Germinal center (tissue), 1 donor: ENCODE results near the gene ALKBH7.
A peak's percentile ranks its signal among the peaks of the same experiment; 100 is the strongest.
"Not testable (repeated sequence)": the region's sequence is repeated elsewhere in the genome, so short reads cannot be mapped to it uniquely, and the experiment has no call there.

Experiments
- DNase-seq: peaks from one replicate; pipeline ENCODE4 v3.0.0; 2012; ENCODE audit warnings: mixed read lengths, low spot score

ALKBH7 gene

DNA sequence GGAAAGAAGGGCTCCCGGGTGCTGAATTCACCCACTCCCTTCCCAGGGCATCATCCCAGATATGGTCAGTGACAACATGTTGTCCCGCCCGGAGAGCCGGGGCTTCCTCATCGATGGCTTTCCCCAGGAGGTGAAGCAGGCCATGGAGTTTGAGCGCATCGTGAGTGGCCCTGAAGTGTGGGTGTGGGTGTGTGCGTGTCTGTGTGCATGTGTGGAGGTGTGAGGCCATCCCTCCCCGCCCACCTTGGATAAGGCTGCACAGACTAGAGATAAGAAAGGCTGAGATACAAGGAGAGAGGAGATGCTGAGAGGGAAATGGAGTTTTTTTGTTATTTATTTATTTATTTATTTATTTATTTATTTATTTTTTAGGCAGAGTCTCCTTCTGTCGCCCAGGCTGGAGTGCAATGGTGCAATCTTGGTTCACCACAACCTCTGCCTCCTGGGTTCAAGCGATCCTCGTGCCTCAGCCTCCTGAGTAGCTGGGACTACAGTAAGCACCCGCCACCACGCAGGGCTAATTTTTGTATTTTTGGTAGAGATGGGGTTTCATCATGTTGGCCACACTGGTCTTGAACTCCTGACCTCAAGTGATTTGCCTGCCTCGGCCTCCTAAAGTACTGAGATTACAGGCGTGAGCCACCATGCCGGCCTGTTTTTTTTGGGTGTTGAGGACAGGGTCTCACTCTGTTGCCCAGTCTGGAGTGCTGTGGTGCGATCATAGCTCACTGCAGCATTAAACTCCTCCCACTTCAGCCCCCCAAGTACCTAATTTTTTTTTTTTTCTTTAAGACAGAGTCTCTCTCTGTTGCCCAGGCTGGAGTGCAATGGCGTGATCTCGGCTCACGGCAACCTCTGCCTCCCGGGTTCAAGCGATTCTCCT is 27.7 kb downstream of the ALKBH7 start:
- not testable (repeated sequence) for DNase-seq

DNA sequence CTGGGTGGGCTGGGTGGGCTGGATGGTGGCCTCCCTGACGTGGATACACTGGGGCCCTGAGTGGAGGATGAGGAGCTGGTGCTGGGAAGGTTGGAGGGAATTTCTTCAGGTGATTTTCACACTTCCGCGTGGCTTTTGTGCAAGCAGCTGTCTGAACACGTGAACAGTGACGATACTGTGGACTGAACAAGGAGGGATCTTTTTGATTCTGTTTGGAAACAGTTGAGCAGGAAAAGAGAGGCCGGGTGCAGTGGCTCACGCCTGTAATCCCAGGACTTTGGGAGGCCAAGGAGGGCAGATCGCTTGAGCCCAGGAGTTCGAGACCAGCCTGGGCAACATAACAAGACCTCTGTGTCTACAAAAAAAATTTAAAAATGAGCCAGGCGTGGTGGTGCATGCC is 29.5 kb downstream of the ALKBH7 start:
- no peak for DNase-seq

DNA sequence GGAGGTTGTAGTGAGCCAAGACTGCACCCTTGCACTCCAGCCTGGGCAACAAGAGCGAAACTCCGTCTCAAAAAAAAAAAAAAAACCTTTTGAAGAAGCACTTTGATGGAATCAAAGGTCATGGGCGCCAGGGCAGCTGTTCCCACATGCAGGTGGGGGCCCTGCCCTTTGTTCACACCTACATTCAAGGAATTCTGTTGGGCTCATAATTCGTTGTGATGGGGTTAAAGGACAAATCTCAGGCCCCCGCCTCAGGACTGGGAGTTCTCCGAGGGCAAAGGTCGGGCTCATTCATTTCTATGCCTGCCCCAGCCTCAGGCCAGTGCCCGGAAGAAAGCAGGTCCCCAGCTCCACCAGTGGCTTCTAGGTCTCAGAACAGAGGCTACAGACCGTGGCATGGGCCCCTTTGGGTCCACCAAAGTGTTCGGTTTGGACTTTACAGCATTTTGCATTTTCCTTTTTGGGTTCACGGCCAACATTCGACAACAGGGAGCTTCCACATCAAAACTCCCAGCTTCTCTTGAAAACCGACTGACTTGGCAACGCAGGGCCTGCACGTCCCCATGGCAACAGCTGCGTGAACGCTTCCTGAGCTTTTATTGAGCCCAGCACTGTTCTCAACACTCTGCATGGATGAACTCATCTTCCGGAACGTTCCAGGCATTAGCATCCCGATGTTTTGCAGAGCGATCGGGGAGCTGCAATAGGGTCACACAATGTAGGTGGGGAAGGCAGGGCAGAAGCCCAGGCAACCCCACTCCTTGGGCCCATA is 30.4 kb downstream of the ALKBH7 start:
- no peak for DNase-seq

DNA sequence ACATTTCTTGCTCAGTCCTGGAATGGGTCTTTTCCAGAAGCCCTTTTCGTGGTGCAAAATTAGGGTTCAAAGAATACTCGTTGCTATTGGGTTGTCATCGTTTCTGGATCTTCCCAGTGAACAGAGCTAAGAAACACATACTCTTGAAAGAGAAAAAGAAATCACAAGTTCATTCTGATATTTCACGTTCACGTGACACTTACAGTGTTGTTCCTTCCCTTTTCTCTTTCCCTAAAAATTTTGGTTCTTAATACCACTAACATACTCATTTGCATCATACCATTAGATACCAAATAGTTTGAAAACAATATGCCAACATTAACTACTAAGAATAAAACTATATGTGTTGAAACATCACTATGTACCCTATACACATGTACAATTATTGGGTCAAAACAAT is 33.8 kb downstream of the ALKBH7 start:
- DNase-seq, result no peak

DNA sequence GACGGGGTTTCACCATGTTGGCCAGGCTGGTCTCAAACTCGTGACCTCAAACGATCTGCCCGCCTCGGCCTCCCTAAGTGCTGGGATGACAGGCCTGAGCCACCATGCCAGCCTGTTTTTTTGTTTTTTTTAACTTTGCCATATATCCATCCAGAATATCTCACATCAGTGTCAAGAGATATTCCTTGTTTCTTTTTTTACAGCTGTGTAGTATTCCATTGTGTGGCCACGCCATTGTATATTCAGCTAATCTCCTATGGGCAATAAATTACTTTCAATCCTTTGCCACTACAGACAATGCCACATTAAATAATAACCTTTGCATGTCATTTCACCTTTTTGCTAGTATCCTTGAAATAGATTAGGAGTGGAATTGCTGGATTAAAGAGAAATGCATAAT is 36.8 kb downstream of the ALKBH7 start:
- DNase-seq, result no peak

DNA sequence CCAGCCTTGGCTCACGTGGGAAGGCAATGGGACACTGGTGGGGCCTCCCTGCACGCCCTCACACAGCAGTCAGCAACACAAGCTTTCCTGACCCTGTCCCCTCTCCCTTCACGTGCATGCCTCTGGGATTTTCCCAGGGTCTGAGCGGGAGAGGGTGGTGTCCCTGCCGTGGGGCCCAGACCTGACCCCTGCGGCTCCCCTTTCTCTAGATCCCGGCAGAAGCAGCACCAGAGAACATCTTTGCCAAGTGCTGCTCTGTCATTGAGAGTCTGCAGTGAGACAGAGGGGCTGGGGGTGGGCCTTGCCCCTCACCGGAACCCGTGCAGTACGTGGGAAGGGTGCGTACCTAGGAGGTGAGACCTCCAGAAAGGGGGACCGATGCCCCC is 39.5 kb downstream of the ALKBH7 start:
- no peak for DNase-seq

DNA sequence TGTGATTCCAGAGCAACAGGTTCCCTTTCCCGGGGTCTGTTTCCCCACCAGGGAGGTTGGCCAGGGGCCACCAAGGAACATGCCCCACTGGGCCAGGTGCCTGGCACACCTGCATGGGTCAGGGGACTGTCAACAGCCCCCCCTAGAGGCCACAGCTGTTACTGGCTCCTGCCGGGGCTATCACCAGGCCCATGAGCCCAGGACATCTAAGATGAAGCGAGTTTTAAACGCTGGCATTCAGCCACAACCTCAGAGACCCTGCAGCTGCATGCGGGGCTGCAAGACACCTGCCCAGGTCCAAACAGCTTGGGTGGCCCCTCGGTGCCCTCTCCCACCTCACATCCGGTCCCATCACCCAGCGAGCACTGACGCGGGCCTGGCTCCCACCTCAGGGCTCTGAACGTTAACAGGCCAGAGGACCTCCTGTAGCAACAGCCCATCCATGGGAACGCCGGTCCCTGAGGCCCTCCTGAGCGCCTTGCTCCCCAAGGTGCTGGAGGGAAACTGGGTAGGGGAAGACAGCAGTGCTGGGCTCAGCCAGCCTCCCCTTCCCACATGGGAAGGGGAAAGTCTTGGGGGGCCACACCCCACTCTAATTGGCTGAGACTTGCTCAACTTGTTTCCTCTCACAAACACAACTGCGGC is 40.0 kb downstream of the ALKBH7 start:
- DNase-seq, result peak; percentile 58

DNA sequence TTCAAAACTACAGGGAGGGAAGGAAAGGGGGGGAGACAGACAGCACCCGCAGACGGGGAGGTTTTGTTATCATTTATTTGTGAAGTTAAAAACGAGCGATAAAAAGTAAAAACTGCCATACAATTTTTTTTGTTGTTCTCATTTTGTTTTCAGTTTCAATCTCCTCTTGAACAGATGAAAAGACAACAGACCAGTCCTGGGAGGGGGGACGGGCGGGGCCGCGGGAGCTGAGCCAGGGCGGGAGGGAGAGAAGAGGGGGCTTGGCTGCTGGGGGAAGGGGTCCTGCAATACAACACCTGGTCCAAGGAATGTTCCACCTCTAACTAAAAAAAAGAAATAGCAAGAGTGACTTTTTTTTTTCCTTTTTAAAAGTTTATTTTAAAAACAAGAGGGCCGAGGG is 40.7 kb downstream of the ALKBH7 start:
- DNase-seq, result no peak

DNA sequence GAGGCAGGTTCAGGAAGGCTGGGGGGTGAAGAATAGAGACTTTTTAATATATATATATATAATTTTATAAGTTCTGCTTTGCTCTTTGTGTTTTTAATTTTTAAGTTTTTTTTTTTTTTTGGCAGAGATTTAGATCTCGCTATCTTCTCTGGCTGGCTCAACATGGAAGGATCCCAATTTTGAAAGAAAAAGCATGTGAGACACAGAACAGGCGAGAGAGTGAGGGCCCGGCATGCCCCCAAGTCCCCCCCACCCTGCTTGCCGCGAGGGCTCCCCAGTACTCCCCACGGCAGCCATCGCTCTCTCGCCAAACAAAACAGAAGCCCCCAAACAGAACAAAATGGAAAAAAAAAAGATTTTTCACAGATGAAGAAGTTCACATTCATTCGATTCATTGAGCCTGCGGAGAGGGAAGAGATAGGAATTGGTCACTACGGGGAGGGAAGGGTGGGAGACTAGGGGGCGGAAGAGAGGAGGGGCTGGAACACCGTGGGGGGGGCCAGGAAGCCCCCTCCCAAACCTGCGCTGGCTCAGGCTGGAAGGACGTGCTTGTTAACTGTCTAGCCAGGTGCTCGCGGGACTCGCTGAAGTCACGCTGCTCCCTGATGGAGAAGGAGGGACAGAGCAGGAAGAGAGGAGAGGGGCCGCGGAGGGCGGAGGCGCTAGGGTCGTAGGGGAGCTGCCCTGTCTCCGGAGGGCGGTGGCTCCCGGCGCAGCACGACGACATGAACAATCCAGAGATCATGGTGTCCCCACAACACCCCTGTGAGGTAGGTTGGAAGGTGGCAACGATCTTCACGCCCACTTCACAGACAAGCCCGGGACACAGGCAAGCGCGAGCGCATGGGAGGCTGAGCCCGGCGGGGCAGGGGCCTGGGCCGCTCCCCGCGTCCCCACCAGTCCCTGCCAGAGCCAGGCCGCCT is 41.4 kb downstream of the ALKBH7 start:
- no peak for DNase-seq

DNA sequence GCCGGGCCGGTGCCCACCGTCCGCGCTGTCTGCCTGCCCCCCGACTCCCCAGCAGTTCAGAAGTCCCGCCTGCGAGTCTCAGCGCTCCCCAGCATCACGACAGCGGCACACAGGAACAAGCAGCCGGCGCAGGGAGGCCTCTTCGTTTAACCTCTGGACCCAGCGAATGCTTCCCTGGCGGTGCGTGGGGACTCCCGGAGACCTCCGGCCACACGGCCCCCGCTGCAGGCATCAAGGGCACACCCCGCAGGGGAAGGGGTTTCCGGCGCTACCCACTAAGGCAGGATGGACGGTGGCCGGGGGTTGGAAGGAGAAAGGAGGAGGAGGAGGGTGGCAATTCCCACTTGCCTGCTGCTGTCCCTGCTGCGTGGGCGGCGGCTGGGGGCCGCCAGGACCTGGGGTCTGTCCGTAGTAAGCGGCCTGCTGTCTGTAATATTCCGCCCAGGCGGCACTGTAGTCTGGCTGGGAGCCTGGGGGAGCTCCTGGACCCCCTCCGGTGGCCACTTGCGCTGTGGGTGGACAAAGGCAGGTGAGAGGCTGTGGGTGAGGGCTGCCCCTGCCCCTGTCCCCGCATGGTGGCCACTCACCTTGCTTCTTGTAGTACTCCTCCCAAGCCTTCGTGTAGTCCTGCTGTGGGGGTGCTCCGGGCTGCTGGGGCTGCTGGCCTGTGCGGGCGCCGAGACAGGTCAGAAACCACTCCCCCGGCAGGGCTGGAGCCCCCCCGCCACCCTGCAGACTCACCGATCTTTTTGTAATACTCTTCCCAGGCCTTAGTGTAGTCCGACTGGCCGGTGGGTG is 42.4 kb downstream of the ALKBH7 start:
- no peak for DNase-seq

DNA sequence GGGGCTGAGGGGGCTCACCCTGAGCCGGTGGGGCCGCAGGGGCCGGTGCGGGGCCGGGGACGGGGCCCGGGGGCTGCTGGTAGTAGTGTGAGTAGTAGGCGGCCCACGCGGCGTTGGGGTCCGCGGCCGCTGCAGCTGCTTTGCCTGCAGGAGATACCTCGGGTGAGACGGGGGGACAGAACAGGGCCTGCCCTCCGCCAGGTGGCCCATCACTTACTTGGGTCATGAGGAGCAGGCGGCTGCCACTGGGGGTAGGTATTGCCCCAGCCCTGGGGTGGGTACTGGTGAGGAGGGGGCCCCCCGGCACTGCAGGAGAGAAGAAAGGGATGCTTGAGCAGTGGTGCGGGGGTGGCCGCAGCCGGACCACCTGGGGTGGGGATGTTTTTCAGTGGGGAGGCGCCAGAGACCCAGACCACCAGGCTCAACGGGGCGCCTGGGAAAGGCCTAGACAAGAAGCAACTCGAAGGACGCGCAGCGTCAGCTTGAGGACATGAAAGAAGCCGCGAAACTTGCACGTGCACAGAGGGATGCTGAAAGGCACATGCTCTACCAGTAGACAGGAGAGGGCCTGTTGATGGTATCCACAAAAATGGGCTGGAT is 43.1 kb downstream of the ALKBH7 start:
- DNase-seq, result no peak

DNA sequence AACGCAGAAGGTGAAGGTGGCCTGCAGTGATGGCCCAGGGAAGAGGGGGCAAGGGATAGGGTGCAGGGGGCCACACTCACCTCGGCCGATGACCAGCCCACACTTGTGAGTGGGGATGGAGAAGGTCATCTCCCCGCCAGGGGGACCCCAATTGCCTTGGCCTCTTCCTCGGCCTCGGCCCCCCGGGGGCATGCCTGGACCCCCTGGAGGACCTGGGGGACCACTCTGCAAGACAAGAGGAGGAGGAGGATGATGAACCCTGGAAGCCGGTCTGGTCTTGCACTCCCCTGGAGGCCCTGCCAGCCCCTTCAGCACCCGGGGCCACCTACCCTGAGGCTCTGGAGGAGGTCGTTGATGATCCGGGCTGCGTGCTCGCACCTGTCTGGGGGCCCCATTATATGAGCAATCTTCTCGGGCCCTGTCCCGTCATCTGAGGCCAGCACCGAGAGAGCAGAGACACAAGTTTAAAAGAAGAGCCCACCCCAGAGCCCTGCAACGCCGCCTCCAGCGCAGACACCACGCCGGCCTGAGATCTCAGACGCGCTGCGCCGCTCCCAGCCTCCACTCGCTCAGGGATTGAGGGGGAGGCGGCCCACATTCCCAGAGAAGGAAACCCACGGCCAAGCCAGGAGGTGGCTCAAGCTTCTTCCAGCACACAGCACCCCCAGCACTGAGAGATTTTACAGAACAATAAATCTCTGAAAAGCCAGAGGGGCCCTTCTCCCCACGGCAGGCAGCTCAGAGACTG is 44.2 kb downstream of the ALKBH7 start:
- no peak for DNase-seq

DNA sequence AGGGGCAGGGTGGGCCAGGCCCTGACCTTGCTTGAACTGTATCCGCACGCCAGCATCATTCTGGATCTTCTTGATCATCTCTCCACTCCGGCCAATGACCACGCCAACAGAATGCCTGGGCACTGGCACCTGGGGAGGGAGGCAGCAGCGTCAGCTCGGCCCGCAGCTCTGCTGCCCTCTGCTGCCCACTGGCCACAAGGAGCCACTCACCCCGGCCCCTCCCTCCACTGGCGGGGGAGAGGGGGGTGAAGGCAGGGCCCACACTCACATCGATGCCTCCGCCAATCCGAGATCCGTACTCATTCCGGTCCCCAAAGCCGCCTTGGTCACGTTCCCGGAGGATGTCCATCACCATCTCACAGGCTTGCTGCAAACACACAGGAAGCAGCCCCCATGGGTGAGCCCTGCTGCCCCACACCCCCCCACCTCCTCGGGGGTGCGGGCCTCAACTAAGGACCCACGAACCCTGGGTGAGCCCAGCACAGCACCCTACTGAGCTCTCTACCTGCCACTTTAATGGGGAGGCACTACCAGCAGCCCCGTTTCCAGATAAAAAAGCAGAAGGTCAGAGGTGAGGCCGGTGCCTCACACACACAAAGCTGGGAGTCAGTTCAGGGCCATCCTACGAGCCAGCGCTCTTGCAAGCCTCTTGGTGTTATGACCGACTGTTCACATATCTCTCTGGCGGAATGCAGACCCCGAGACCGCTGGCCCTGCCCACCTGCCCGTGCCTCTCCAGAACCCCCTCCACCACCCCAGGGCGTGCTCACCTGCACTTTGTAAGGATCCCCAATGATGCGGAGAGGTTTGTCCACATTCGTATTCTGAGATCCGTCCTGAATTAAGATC is 45.3 kb downstream of the ALKBH7 start:
- DNase-seq, result no peak

DNA sequence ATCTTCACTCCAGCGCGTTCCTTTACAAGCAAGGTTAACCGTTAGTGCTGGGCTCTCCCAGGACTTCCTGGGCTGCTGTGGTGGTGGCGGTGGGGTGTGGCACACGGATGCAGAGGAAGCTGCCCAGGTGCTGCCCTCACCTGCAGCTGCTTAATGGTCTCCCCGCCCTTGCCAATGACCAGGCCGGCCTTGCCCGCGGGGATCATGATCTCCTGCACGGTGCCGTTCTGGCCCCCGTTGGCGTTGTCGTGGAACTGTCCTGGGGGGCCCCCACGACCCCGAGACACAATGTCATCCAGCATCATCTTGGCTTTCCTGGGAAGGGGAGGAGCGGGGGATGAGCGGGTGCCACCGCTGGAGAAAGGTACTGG is 46.0 kb downstream of the ALKBH7 start:
- no peak for DNase-seq

DNA sequence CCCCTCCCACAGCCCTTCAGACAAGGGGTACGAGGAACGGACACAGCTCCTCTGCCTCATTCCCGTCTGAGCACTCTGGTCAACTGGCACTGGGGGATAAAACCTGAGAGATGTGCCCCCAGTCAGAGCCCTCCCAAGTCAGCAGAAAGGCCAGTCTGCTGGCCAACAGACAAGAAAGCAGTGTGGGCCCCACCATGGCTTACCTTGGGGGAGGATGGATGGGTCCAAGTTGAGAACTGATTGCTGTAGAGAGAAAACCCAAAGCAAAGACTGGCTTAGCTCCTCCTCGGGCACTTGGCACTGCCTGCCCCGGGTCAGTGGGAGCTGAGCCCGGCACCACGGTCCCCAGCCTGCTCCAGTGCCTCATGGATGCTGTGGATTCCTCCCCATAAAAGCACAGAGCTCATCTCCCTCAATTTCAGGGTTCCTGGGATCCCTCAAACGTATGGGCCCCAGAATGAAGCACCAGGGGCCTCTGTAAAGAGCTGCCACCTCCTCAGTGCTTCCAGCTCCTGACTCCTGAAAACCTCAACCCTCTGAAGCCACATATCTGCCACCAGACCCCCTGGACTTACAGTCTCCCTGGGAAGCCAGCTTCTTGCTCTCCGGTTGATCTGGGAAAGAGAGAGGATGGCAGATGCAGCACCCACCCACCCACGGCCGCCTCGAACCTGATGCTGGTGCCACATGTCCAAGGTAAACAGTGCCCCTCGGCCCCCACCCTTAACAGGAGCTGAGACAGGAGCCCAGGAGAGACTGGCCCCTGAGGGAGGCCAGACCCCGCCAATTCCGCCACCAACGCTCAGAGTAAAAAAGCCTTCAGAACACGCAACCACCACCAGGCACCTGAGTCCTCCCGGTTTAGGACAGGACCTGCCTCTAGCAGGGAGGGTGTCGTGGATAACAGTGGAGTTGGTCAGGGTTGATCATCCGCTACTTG is 48.8 kb downstream of the ALKBH7 start:
- no peak for DNase-seq

DNA sequence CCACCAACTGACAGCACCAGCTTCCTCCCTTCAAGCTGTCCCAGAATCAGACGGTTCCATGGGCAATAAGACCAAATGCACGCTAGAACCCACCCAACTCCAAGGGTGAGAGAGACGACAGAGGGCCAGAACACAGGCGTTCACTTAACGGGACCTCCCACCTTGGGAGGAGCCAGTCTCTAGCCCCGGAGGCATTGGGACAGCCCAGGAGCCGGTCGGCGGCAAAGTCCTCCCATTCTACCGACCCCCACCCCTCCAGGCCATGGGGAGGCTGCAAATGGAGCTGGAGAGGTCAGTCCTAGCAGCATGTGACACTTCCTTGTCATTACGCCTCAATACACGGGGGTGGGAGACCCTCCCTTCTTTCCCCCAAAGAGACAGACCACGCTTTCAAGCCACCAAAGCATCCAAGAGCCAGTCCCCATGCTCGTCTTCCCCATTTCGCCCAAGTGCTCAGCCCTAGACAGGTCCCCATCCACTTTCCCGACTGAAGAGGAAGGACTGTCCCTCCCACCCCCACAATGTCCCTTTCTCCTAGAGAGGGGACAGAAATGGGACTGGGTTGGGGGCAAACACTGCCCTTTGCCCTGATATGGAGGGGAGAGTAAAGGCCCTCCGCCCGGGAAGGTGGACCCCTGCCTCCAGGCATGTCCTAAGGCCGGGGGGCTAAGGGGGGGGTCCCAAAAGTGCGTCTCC is 51.1 kb downstream of the ALKBH7 start:
- DNase-seq, result peak; percentile 30
